Islet precursor cell (in vitro differentiated cells): Measurements from ENCODE around the gene SYT7.
"Not testable (repeated sequence)": the region's sequence is repeated elsewhere in the genome, so short reads cannot be mapped to it uniquely, and the experiment has no call there.

Experiments
- DNase-seq: peaks from one replicate; pipeline ENCODE4 v3.0.0-alpha.2; 2018

The SYT7 gene

DNA sequence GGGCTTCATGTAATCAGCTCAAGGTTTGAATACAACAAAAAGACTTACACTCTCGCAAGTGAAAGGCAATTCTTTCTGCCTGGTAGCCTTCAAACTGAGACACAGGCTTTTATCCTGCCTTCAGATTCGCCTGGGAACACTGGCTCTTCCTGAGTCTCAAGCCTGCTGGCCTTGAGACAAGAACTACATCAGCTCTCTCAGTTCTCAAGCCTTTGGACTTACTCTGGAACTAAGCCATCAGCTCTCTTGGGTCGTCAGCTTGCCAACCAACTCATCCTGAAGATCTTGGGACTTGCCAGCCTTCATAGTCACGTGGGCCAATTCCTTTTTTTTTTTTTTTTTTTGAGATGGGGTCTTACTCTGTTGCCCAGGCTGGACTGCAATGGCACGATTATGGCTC, 108.0 kb downstream of the SYT7 start:
- no peak for DNase-seq

DNA sequence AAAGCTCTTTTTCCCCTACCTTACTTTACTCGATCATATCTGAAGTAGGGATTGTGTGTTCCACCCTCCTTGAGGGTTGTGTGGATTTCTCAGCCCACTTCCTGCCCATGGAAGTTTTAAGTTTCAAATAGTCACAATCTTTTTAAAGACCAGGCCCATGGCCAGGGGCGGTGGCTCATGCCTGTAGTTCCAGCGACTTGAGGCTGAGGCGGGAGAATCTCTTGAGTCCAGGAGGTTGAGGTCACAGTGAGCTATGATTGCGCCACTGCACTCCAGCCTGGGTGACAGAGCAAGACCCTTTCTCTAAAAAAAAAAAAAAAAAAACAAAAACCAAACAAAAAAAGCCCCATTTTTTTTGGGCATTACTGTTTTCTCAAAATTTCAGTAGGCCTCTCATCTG, 108.6 kb downstream of the SYT7 start:
- no peak for DNase-seq

DNA sequence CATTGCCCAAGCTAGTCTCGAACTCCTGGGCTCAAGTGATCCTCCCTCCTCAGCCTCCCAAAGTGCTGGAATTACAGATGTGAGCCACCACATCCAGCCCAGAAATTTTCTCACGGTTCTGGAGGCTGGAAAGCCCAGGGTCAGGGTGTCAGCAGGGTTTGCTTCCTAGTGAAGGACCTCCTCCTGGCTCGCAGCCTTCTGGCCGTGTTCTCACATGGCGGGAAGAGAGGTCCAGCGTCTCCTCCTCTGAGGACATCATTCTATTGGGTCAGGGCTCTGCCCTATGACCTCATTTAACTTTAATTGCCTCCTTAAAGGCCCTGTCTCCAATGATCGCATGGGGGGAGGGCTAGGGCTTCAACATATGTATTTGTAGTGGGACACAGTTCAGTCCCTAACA, 112.9 kb downstream of the SYT7 start:
- DNase-seq, result no peak

DNA sequence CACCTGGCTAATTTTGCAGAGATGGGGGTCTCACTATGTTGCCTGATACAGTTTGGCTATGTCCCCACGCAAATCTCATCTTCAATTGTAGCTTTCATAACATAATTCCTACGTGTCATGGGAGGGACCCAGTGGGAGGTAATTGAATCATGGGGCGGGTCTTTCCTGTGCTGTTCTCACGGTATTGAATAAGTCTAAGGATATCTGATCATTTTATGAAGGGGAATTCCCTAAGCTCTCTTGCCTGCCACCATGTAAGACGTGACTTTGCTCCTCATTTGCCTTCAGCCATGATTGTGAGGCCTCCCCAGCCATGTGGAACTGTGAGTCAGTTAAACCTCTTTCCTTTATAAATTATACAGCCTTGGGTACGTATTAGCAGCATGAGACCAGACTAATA, 113.3 kb downstream of the SYT7 start:
- DNase-seq, result not testable (repeated sequence)
